Lung (tissue), 12 donors: ENCODE measurements around the gene IFT43. TPM values are rescaled to one million over a fixed set of nuclear protein-coding genes. Genes with fewer than 3 reads are reported as not detected.

Source experiments
- ATAC-seq: fragments of 200-7000 bp; cut with Tn5 transposase; one replicate; pipeline ENCODE4 v1.9.1; 2020; ENCODE audit warnings: moderate number of reproducible peaks; ENCODE audit not compliant: insufficient read depth, low FRiP score
- DNase-seq, 3 donors: peaks; one replicate each; pipeline ENCODE4 v3.0.0-alpha.2; 2013 to 2017
- H3K27ac ChIP-seq, 2 donors: one replicate each; pipeline ENCODE4 v1.5.1; 2013; ENCODE audit warnings: mild to moderate bottlenecking in 2 of 2, moderate library complexity in 2 of 2, control low read depth in 1 of 2, inconsistent platforms in 1 of 2, low read depth in 1 of 2, low read length in 1 of 2
- H3K27me3 ChIP-seq, 3 donors: one replicate each; pipeline ENCODE4 v1.5.1; 2013; ENCODE audit warnings: low read length in 2 of 3; ENCODE audit not compliant: control insufficient read depth in 3 of 3, insufficient read depth in 3 of 3
- H3K36me3 ChIP-seq, 4 donors: one replicate each; pipeline ENCODE4 v1.5.1; 2013; ENCODE audit warnings: low read length in 4 of 4, mild to moderate bottlenecking in 1 of 4, moderate library complexity in 1 of 4; ENCODE audit not compliant: control insufficient read depth in 4 of 4, insufficient read depth in 4 of 4
- H3K4me1 ChIP-seq, 5 donors: one replicate each; pipeline ENCODE4 v1.5.1; 2013; ENCODE audit warnings: low read length in 5 of 5, mild to moderate bottlenecking in 2 of 5, moderate library complexity in 1 of 5; ENCODE audit not compliant: control insufficient read depth in 5 of 5, insufficient read depth in 5 of 5
- H3K4me3 ChIP-seq: one replicate; pipeline ENCODE4 v1.5.1; 2013; ENCODE audit warnings: mild to moderate bottlenecking, control low read depth, moderate library complexity
- H3K9ac ChIP-seq, 2 donors: one replicate each; pipeline ENCODE4 v1.5.1; 2013; ENCODE audit warnings: low read length in 2 of 2, control low read depth in 1 of 2; ENCODE audit not compliant: insufficient read depth in 1 of 2
- H3K9me3 ChIP-seq, 4 donors: one replicate each; pipeline ENCODE4 v1.5.1; 2013; ENCODE audit warnings: low read length in 3 of 4, mild to moderate bottlenecking in 1 of 4, moderate library complexity in 1 of 4; ENCODE audit not compliant: control insufficient read depth in 4 of 4, insufficient read depth in 3 of 4
- WGBS, 2 donors: extraction: QIAGEN DNeasy Blood & Tissue Kit; methylation state at CpG; one replicate each; pipeline ENCODE4 v1.1.7; 2013; 5-methylcytosine and 5-hydroxymethylcytosine counted together
- polyA plus RNA-seq, 2 donors: library from polyadenylated mRNA; stranded (reverse); fragments of 200-250 nt; gene quantifications; one replicate each; pipeline ENCODE4 v1.2.1, GENCODE V29; 2013
- total RNA-seq, 2 donors: library from RNA; depleted of rRNA in 1 of 2; stranded (reverse); fragments of >200 nt in 1 of 2; gene quantifications; one replicate each; pipeline ENCODE4 v1.2.1, GENCODE V29; 2014 to 2021
- TF ChIP-seq, protein P1 (sequence below): IDR thresholded peaks from 2 replicates; pipeline ENCODE4 v1.5.1; 2012; ENCODE audit warnings: mild to moderate bottlenecking; ENCODE audit errors: control extremely low read depth, extremely low read depth
- donor health status: control.
- donor health status: control.
- donor health status: Bipolar disorder and iron deficiency.
- donor health status: healthy.
- donor health status: DM: yes; HTN: yes; CAD: no.

Gene IFT43
- total and polyA plus RNA-seq, 4 donors: 35.4 to 51.6 (median 40.4) TPM

DNA sequence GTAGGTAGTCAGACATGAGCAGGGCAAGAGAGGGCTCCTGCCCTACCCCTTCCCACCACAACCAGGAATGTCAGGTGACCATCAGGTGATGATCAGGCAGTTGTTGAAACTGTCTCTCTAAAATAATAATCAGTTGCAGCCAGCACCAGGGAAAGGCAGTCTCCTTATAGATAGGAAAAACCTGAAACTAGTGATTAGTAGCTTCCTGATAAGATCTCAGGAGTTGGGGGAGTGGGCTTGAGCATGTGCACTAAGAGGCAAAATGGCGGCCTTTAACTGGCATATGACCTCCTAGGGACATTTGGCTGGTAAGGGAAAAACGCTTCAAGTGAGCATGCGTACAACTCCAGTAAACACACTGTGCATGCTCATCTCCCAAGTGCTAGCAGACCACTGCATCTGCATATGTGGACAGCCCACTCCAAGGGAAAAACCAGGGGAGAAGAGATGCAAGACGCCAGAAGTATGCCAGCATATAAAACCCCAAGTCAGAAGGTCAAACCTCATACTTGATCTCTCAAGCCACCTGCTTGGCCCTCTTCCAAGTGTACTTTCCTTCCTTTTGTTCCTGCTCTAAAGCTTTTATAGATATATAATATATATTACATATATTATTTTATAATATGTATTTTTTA, 40.8 kb upstream of the IFT43 start:
- H3K9ac ChIP-seq: no peak overlapping the region
- H3K27ac ChIP-seq: no peak overlapping the region
- ATAC-seq: no peak
- peaks cover 0 to 3% (median 0%) of the 10 kb centered on the region in 4 donors for H3K36me3 ChIP-seq
- no peaks in the 10 kb centered on the region for H3K9me3 ChIP-seq
- no peak for DNase-seq
- H3K4me3 ChIP-seq: no peak overlapping the region
- no peaks in the 10 kb centered on the region for H3K4me1 ChIP-seq
- TF ChIP-seq, protein P1, sequence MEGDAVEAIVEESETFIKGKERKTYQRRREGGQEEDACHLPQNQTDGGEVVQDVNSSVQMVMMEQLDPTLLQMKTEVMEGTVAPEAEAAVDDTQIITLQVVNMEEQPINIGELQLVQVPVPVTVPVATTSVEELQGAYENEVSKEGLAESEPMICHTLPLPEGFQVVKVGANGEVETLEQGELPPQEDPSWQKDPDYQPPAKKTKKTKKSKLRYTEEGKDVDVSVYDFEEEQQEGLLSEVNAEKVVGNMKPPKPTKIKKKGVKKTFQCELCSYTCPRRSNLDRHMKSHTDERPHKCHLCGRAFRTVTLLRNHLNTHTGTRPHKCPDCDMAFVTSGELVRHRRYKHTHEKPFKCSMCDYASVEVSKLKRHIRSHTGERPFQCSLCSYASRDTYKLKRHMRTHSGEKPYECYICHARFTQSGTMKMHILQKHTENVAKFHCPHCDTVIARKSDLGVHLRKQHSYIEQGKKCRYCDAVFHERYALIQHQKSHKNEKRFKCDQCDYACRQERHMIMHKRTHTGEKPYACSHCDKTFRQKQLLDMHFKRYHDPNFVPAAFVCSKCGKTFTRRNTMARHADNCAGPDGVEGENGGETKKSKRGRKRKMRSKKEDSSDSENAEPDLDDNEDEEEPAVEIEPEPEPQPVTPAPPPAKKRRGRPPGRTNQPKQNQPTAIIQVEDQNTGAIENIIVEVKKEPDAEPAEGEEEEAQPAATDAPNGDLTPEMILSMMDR: no peak
- 85 to 91% methylated on average over 4 of the region's 4 CpGs for WGBS, 2 donors
- H3K27me3 ChIP-seq: no peaks in the 10 kb centered on the region

DNA sequence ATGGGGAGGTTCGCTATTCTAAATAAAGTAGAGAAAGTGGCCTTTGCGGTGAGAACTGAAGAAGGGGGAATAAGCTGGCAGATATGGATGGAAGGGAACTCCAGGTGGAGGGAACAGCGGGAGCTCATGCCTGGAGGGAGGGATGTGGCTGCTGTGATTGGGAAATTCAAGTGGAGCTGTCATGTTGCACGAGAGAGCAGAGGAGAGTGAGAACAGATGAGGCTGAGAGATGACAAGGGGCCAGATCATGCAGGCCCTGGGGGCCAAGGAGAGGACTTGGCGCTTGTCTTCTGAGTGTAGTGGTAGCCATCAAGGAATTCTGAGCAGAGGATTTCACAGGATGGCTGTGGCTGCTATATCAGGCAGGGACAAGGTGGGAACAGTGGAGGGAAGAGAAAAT, 38.8 kb upstream of the IFT43 start:
- 91 to 94% methylated on average over 5 of the region's 5 CpGs for WGBS, 2 donors
- H3K9ac ChIP-seq: no peak overlapping the region
- H3K9me3 ChIP-seq: no peaks in the 10 kb centered on the region
- TF ChIP-seq, protein P1: no peak
- H3K4me1 ChIP-seq: no peaks in the 10 kb centered on the region
- H3K4me3 ChIP-seq: no peak overlapping the region
- no peaks in the 10 kb centered on the region for H3K27me3 ChIP-seq
- DNase-seq (no peak), ATAC-seq (no peak)
- H3K36me3 ChIP-seq: peaks cover 0 to 5% (median 0%) of the 10 kb centered on the region in 4 donors
- H3K27ac ChIP-seq: no peak overlapping the region

DNA sequence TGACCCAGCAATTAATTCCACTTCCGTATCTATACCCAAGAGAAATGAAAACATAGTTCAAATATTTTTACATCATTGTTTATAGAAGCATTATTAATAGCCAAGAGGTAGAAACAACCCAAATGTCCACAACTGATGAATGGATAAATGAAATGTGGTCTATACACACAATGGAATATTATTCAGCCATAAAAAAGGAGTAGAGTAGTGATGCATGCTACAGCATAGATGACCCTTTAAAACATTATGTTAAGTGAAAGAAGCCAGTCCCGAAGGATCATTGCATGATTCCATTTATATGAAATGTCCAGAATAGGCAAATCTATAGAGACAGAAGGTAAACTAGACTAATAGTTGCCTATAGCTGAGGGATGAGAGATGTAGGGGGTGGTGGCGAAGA, 33.1 kb upstream of the IFT43 start:
- TF ChIP-seq, protein P1: no peak
- WGBS, 2 donors: 94 to 97% methylated on average over 3 of the region's 3 CpGs
- Histone ChIP-seq H3K9me3 (no peaks in the 10 kb centered on the region), H3K27me3 (no peaks in the 10 kb centered on the region), H3K4me1 (no peaks in the 10 kb centered on the region), H3K9ac (no peak overlapping the region), H3K36me3 (peaks cover 0 to 10% (median 2%) of the 10 kb centered on the region in 4 donors), H3K27ac (no peak overlapping the region), H3K4me3 (no peak overlapping the region)
- ATAC-seq (no peak), DNase-seq (no peak)

DNA sequence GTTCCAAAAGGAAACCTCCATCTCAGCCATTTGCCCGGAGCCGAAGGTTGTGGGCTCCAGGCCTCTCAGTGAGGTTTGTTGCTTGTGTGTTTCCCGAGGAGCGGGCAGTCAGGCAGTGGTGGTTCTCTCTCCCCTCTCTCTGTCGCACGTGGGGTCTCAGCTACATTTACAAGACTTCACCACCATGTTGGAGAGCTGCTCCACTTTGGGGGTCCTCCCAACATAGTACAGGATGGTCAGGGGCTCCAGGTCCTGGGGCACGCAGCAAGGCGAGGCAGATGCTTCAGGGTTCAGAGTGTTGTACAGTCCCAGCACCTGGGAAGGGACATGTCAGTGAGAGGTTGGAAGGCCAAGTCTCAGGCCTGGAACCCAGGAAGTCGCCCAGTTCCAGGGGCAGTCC, 26.5 kb upstream of the IFT43 start:
- Histone ChIP-seq H3K27ac (no peak overlapping the region), H3K9me3 (no peaks in the 10 kb centered on the region), H3K4me3 (no peak overlapping the region), H3K9ac (no peak overlapping the region), H3K36me3 (peaks cover 0 to 50% (median 19%) of the 10 kb centered on the region in 4 donors), H3K27me3 (no peaks in the 10 kb centered on the region), H3K4me1 (no peaks in the 10 kb centered on the region)
- ATAC-seq (no peak), DNase-seq (no peak)
- WGBS, 2 donors: 96 to 98% methylated on average over 9 of the region's 9 CpGs
- TF ChIP-seq, protein P1: no peak
